ENCODE data around the gene COMMD1.
"Not testable (repeated sequence)": the region's sequence is repeated elsewhere in the genome, so short reads cannot be mapped to it uniquely, and the experiment has no call there.

Gene COMMD1
- total RNA-seq = 10.1 to 22.7 (median 16.8) reads per million in 9 experiments

DNA sequence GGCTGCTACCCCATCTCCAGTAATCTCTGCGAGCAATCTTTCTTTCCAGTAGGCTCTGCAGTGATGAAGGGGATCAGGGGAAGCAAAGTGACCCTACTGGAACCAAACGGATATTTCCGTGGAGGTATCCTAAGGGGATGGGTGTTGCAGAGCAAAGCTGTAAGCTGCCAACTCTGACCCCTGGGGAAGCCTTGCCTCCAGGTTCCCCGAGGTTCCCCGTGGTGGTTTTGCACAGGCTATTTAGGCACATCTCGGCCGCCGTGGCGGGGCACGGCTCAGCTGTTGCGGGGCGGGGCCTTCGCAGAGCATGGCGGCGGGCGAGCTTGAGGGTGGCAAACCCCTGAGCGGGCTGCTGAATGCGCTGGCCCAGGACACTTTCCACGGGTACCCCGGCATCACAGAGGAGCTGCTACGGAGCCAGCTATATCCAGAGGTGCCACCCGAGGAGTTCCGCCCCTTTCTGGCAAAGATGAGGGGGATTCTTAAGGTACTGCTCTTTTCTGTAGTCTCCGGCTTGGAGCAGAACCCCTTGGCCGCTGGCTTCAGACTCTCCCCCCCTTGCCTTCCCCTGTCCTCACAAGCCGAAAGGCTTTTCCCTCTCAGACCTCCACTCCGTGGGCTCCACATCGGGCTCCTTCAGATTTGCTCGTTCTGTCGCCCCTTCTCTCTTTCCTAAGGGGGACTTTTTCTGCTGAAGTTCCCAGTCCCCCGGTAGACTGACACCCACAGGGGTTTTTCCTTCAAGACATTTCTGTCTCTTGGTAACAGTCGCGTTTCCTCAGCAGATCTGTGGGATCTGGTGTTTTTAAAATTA, at the start of gene COMMD1:
Gene COMMD1, plus strand, starts transcription at position 303 of the 814 bp plus-strand sequence. Its CDS starts 5 bp downstream, at position 308.
- Mint-ChIP-seq H3K4me3 (peak within 1 kb of the TSS; percentile 97 to 99), H3K27me3 (no peaks in the 10 kb centered on the region), H3K36me3 (ENCODE audit: insufficient read depth) (peaks cover 10% of the 10 kb centered on the region), H3K9me3 (no peaks in the 10 kb centered on the region), H3K27ac (peak within 1 kb of the TSS; percentile 96 to 97), H3K4me1 (ENCODE audit: low read depth in 2 of 2) (peaks cover 9 to 18% of the 10 kb centered on the region in 2 donors)
- DNase-seq = peak; percentile 74 to 75 (median 75)
- peak; percentile 99 for ATAC-seq (replicated peaks)

DNA sequence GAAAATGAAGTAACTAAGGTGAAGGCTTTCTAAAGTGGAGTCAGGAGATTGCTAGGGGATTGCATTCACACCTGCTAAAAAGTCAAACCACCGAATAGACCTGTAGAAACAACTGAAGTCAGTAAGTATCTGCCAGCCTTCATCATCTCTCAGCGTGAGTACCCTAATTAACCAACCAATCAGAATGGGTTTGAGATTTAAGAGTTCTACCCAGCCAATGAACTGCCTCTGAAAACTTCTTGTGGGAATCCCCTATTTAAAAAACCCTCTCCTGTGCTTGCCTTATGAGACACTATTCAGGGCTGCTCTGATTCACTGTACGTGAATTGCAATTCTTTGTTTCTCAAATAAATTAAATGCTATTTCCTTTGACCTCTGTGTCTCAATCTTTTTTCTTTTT, 48.2 kb upstream of the COMMD1 start:
- Mint-ChIP-seq H3K4me1 (ENCODE audit: low read depth in 2 of 2) (peaks cover 12 to 13% of the 10 kb centered on the region in 2 donors), H3K27me3 (no peaks in the 10 kb centered on the region), H3K9me3 (peaks cover 0 to 2% of the 10 kb centered on the region in 2 donors), H3K27ac (no peak overlapping the region), H3K36me3 (ENCODE audit: insufficient read depth) (peaks cover 13% of the 10 kb centered on the region), H3K4me3 (no peak overlapping the region)
- no peak for DNase-seq
- no peak for ATAC-seq (replicated peaks)

DNA sequence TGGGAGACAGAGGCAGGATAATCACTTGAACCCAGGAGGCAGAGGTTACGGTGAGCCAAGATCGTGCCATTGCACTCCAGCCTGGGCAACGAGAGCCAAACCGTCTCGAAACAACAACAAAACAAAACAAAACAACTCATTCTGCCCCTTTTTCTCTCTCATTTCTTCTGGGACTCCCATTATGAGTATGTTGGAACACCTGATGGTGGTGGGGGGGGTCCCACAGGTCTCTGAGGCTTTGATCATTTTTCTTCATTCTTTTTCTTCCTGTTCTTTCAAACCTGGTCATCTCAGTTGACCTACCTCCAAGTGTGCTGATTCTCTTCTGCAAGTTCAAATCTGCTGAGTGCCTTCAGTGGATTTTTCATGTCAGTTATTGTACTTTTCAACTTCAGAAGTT, 43.4 kb upstream of the COMMD1 start:
- H3K27me3 Mint-ChIP-seq = no peaks in the 10 kb centered on the region
- no peak overlapping the region for H3K27ac Mint-ChIP-seq
- H3K9me3 Mint-ChIP-seq = peaks cover 0 to 2% of the 10 kb centered on the region in 2 donors
- H3K36me3 Mint-ChIP-seq (ENCODE audit: insufficient read depth) = peaks cover 23% of the 10 kb centered on the region
- ATAC-seq (replicated peaks) (no peak), DNase-seq (no peak)
- H3K4me1 Mint-ChIP-seq (ENCODE audit: low read depth in 2 of 2) = no peaks in the 10 kb centered on the region
- no peak overlapping the region for H3K4me3 Mint-ChIP-seq

DNA sequence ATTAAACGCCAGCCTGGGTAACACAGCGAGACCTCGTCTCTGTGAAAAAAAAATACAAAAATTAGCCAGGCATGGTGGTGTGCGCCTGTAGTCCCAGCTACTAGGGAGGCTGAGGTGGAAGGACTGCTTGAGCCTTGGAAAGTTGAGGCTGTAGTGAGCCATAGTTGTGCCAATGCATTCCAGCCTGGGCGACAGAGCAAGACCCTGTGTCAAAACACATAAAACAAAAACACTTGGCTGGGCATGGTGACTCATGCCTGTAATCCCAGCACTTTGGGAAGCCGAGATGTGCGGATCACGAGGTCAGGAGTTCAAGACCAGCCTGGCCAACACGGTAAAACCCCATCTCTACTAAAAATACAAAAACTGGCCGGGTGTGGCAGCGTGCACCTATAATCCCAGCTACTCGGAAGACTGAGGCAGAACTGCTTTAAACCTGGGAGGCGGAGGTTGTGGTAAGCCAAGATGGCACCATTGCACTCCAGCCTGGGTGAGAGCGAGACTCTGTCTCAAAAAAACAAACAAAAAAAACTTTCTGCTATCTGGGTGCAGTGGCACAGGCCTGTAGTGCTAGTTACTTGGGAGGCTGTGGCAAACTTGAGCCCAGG, 38.9 kb upstream of the COMMD1 start:
- not testable (repeated sequence) for H3K27me3 Mint-ChIP-seq; DNase-seq; ATAC-seq (replicated peaks); H3K9me3 Mint-ChIP-seq; H3K4me3 Mint-ChIP-seq; H3K4me1 Mint-ChIP-seq (ENCODE audit: low read depth in 2 of 2)
- Mint-ChIP-seq H3K36me3 (ENCODE audit: insufficient read depth) (peaks cover 68% of the 10 kb centered on the region), H3K27ac (peak overlapping the region in 1 of 2 donors; percentile 49)

DNA sequence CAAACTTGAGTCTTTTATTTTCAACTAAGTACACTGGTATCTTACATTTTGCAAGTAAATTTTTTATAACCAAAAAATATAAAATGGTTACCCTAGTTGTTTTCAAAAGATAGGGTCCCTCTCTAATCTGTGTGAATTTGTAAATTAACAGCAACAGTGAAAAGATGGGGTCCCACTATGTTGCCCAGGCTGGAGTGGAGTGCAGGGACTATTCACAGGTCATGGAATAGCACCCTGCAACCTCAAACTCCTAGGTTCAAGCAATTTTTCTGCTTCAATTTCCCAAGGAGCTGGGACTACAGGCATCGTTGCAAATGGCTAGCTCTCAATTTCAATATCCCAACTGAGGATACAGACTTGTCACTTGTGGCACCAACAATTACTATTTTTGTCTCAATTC, 29.1 kb upstream of the COMMD1 start:
- DNase-seq = no peak
- peaks cover under 1 to 4% of the 10 kb centered on the region in 2 donors for H3K4me1 Mint-ChIP-seq (ENCODE audit: low read depth in 2 of 2)
- ATAC-seq (replicated peaks) = no peak
- H3K9me3 Mint-ChIP-seq = no peaks in the 10 kb centered on the region
- H3K27me3 Mint-ChIP-seq = no peaks in the 10 kb centered on the region
- peaks cover 97% of the 10 kb centered on the region for H3K36me3 Mint-ChIP-seq (ENCODE audit: insufficient read depth)
- H3K4me3 Mint-ChIP-seq = no peak overlapping the region
- no peak overlapping the region for H3K27ac Mint-ChIP-seq

DNA sequence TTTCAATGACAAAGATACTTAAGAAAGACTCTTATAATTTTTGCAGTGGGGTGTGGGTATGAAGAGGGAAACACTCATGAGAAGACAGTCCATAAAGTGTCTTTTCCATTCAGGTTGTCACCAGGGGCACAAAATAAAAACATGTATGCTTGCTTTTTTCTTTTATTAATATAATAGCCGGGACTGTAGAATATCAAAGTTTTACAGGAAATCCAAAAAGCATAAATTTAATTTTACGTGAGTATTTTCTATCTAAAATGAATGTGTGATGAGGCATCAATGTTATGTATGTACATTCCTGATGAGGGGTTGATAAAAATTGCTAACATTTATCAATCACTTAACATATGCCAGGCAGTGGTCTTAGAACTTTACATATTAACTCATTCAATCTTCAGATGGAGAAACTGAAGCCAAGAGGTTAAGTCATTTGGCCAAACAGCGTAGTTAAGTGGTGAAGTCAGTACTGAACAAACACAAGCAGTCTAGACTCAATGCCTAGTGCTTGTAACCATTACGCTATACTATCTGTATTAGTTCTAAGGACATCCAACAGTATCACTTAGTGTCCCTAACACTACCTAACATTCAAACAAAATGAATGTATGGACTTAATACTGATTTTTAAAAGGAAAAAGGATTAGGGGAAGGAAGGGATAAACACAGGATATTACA, 27.8 kb upstream of the COMMD1 start:
- no peak for DNase-seq
- H3K4me1 Mint-ChIP-seq (ENCODE audit: low read depth in 2 of 2) = peaks cover 0 to 4% of the 10 kb centered on the region in 2 donors
- no peak overlapping the region for H3K27ac Mint-ChIP-seq
- no peak overlapping the region for H3K4me3 Mint-ChIP-seq
- no peaks in the 10 kb centered on the region for H3K9me3 Mint-ChIP-seq
- ATAC-seq (replicated peaks) = no peak
- H3K36me3 Mint-ChIP-seq (ENCODE audit: insufficient read depth) = peaks cover 99% of the 10 kb centered on the region
- H3K27me3 Mint-ChIP-seq = no peaks in the 10 kb centered on the region

DNA sequence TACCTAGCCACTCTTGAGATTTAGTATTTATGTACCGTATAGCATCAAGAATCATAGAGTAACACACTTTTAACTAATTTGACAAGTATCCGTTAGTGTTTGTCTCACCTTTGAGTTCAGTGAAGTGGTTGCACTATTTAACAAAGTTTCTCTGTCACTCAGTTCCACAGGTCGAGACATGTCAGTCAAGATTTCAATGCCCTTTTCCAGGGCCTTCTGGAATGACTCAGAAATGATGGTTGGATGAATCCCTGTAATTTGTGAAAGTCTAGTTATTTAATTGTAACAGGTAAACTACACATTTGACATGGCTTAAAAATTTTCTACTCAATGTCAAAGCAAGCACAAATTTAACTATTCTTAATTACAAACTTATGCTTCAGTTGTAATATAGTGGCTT, 26.7 kb upstream of the COMMD1 start:
- Mint-ChIP-seq H3K9me3 (no peaks in the 10 kb centered on the region), H3K27me3 (no peaks in the 10 kb centered on the region), H3K36me3 (ENCODE audit: insufficient read depth) (peaks cover 99% of the 10 kb centered on the region), H3K4me1 (ENCODE audit: low read depth in 2 of 2) (peaks cover 0 to 4% of the 10 kb centered on the region in 2 donors), H3K27ac (no peak overlapping the region), H3K4me3 (no peak overlapping the region)
- DNase-seq = no peak
- no peak for ATAC-seq (replicated peaks)

DNA sequence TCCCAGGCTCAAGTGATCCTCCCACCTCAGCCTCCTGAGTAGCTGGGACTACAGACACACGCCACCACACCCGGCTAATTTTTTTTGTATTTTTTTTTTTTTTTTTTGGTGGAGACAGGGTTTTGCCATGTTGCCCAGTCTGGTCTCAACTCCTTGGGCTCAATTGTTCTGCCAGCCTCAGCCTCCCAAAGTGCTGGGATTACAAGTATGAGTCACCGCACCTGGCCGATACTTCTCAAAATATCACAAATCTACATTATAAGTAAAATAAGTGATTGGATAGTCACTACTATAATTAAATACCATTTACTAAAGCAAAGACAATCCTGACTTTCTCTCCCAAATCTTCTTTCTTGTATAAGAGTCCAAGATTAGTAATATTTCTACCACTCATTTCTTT, 26.1 kb upstream of the COMMD1 start:
- ATAC-seq (replicated peaks); H3K4me1 Mint-ChIP-seq (ENCODE audit: low read depth in 2 of 2); DNase-seq; H3K27ac Mint-ChIP-seq; H3K27me3 Mint-ChIP-seq; H3K4me3 Mint-ChIP-seq; H3K9me3 Mint-ChIP-seq: not testable (repeated sequence)
- peaks cover 99% of the 10 kb centered on the region for H3K36me3 Mint-ChIP-seq (ENCODE audit: insufficient read depth)

DNA sequence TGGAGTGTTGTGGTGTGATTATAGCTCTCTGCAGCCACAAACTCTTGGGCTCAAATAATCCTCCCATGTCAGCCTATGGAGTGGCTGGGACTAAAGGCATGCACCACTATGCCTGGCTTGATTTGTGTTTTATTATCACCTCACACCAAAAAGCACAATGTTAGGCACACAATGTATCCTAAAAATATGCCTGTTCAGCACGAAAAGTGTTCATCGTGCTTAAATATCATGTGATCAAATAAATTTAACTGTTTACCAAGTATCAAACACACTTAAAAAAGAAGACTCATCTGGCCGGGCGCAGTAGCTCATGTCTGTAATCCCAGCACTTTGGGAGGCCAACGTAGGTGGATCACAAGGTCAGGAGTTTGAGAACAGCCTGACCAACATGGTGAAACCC, 22.6 kb upstream of the COMMD1 start:
- no peak for DNase-seq
- Mint-ChIP-seq H3K36me3 (ENCODE audit: insufficient read depth) (peaks cover 96% of the 10 kb centered on the region), H3K4me1 (ENCODE audit: low read depth in 2 of 2) (peaks cover 17 to 24% of the 10 kb centered on the region in 2 donors), H3K27ac (no peak overlapping the region), H3K9me3 (no peaks in the 10 kb centered on the region), H3K4me3 (no peak overlapping the region), H3K27me3 (no peaks in the 10 kb centered on the region)
- ATAC-seq (replicated peaks) = no peak

DNA sequence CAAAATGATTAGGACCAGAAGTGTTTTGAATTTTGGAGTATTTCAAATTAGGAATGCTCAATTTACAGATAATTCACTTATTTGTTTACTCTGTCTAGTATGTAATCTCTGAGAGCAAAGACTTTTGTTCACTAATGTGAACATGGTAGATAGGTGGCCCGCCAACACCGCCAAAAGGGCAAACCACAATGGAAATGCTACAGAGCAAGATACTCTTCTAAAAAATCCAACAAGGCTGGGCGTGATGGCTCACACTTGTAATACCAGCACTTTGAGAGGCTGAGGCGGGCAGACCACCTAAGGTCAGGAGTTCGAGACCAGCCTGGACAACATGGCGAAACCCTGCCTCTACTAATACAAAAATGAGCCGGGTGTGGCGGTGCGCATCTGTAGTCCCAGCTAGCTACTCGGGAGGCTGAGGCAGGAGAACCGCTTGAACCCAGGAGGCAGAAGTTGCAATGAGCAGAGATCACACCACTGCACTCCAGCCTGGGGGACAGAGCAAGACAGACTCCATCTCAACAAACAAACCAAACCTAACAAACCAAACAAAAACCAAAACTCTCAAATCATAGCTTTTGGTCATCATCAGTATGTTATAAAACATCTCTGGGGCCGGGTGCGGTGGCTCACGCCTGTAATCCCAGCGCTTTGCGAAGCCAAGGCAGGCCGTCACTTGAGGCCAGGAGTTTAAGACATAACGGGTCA, 19.4 kb upstream of the COMMD1 start:
- peak overlapping the region; percentile 96 to 98 for H3K4me3 Mint-ChIP-seq
- H3K27ac Mint-ChIP-seq = peak overlapping the region; percentile 99
- no peaks in the 10 kb centered on the region for H3K27me3 Mint-ChIP-seq
- DNase-seq = no peak
- no peaks in the 10 kb centered on the region for H3K9me3 Mint-ChIP-seq
- H3K4me1 Mint-ChIP-seq (ENCODE audit: low read depth in 2 of 2) = peaks cover 22 to 27% of the 10 kb centered on the region in 2 donors
- peaks cover 83% of the 10 kb centered on the region for H3K36me3 Mint-ChIP-seq (ENCODE audit: insufficient read depth)
- no peak for ATAC-seq (replicated peaks)

DNA sequence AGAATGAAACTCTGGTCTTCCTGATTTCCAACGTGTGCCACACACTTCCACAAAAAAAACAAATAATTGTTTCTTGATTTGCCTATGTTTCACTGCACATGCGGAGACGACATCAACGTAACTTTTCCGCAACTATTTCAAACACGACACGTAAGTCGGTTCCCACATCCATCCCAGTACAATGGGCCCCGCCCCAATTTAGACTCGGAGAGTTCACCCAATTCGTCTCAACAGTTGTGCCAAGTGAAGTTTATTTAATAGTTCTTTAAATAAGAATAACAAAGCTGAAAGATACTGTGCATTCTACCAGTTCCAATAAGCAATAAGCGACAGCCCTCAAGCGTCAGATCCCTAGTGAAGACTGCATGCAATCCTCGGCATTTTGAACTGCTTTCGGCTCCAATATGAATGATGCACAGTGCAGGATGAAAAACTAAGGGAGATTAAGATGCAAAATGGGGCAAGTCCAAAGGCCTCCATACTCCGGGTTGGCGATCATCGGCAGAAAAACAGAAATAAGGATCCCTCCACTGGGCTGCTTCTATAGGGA, 17.7 kb upstream of the COMMD1 start:
- Mint-ChIP-seq H3K27me3 (no peaks in the 10 kb centered on the region), H3K4me3 (peak overlapping the region; percentile 96 to 98), H3K9me3 (no peaks in the 10 kb centered on the region), H3K4me1 (ENCODE audit: low read depth in 2 of 2) (peaks cover 22 to 27% of the 10 kb centered on the region in 2 donors), H3K36me3 (ENCODE audit: insufficient read depth) (peaks cover 66% of the 10 kb centered on the region), H3K27ac (peak overlapping the region; percentile 99)
- DNase-seq = no peak
- peak; percentile 16 for ATAC-seq (replicated peaks)

DNA sequence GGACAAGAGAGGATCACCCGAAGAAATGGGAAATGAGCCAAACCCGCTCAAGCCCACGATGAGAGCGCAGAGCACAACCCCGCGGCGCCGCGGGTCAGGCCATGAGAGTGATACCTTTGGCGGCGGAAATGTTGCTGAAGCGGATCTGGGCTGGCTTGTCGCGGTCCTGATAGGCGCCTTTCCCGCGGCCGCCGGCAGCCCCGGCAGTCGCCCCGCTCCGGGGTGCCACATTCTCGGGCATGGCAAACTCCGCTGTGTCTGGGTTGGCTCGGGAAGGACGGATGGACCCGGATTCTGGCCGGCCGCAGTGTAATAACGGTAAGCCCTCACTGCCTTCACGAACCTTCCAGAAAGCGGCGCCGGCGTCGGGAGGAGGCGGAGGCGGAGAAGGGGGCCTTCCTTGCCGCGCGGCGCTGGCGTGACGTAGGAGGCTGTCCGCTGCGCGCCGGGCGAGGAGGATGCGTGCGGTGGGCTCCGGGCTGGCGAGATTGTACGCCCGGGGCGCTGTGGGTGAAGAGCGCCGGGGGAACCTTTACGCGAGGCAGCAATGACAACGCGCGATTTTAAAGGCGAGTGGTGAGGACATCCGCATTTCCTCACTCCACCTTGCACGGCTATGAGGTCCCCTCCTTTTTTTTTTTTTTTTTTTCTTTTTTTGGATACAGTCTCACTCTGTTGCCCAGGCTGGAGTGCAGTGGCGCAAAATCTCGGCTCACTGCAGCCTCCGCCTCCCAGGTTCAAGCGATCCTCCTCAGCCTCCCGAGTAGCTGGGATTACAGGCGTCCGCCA, 17.0 kb upstream of the COMMD1 start, which contains the start of gene CCT4:
Gene CCT4, minus strand, starts transcription at position 390 of the 789 bp plus-strand sequence. Its CDS starts 149 bp downstream, at position 241.
- H3K36me3 Mint-ChIP-seq (ENCODE audit: insufficient read depth) = peaks cover 60% of the 10 kb centered on the region
- H3K4me3 Mint-ChIP-seq = peak within 1 kb of the TSS; percentile 96 to 98
- peaks cover 22 to 27% of the 10 kb centered on the region in 2 donors for H3K4me1 Mint-ChIP-seq (ENCODE audit: low read depth in 2 of 2)
- H3K27me3 Mint-ChIP-seq = no peaks in the 10 kb centered on the region
- peak; percentile 79 for ATAC-seq (replicated peaks)
- no peaks in the 10 kb centered on the region for H3K9me3 Mint-ChIP-seq
- peak; percentile 92 to 96 (median 94) for DNase-seq
- peak within 1 kb of the TSS; percentile 99 for H3K27ac Mint-ChIP-seq

Measured in effector memory CD8-positive, alpha-beta T cell (primary cell).